Measurements from ENCODE around the gene ACTR3. TPM values are rescaled to one million over a fixed set of nuclear protein-coding genes. Genes with fewer than 3 reads are reported as not detected.
"Not testable (repeated sequence)": the region's sequence is repeated elsewhere in the genome, so short reads cannot be mapped to it uniquely, and the experiment has no call there.

Gene ACTR3
- total RNA-seq, 1 experiment from 2014 or later = 177 TPM

DNA sequence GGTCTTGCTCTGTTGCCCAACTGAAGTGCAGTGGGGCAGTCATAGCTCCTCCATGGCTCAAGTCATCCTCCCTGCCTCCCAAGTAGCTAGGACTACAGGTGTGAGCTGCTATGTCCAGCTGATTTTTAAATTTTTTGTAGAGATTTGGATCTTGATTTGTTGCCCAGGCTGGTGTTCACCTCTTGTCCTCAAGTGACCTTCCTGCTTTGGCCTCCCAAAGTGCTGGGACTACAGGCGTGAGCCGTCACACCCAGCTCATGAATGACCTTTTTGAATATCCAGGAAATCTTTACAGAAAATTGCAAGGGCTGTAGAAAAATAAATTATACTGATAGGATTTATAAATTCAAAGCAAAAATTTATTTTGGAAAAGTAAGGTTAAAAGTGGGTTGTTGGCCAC is 17.4 kb downstream of the ACTR3 start:
- DNase-seq = no peak
- peaks cover 13% of the 10 kb centered on the region for H3K4me1 ChIP-seq
- no peaks in the 10 kb centered on the region for H3K9me3 ChIP-seq (replicated peaks)
- H3K36me3 ChIP-seq = peaks cover 3% of the 10 kb centered on the region; the same call in 1 of the 2 replicates
- no peaks in the 10 kb centered on the region for H3K27me3 ChIP-seq
- H3K4me3 ChIP-seq = no peak overlapping the region
- H3K27ac ChIP-seq = no peak overlapping the region

DNA sequence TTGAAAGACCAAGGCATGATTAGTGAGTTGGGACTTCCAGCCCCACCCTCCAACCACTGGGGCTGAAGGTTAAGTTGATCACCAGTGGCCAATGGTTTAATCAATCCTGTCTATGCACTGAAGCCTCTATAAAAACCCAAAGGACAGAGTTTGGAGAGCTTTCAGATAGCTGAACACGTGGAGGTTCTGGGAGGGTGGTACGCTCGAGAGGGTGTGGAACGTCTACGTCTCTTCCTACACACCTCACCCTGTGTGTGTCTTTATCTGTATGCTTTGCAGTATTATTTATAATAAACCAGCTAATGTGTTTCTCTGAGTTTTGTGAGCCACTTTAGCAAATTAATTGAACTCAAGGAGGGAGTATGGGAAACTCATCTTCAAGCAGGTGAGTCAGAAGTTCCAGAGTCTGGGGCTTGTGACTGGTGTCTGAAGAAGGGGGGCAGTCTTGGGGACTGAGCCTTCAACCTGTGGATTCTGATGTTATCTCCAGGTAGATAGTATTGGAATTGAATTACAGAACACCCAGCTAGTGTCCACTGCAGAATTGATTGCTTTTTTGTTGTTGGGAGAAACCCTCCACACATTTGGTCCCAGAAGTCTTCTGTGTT is 20.3 kb downstream of the ACTR3 start:
- H3K36me3 ChIP-seq = peaks cover 25% of the 10 kb centered on the region
- H3K27ac ChIP-seq = peak overlapping the region; percentile 22; the same call in 1 of the 2 replicates
- no peaks in the 10 kb centered on the region for H3K27me3 ChIP-seq
- no peaks in the 10 kb centered on the region for H3K9me3 ChIP-seq (replicated peaks)
- DNase-seq = no peak
- H3K4me1 ChIP-seq = peaks cover 13% of the 10 kb centered on the region
- no peak overlapping the region for H3K4me3 ChIP-seq

DNA sequence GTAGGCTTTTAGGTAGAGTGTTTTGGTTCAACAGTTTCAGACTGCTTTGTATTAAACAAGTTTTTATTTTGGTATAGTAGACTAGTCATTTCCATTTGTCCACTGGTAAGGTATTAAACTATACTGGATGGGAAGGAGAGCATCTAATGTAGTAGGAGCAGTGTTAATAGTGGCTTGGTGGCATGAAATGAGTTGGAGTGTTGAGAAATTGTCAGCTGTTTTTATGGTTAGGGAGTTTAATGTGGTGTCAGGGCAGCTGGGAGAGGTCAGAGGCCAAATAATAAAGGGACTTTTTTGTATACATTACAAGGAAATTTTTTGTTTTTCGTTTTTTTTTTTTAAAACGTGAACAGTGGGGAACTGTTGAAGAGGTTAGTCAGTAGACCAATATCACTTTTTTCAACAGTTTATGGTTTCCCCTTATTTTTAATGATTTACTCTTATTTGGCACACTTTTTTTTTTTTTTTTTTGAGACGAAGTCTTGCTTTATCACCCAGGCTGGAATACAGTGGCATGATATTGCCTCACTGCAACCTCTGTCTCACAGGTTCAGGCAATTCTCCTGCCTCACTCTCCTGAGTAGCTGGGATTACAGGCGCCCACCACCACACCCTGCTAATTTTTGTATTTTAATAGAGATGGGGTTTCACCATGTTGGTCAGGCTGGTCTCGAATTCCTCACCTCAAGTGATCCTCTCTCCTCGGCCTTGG is 21.2 kb downstream of the ACTR3 start:
- DNase-seq = peak; percentile 9 to 65
- peak overlapping the region; percentile 22 for H3K27ac ChIP-seq
- H3K27me3 ChIP-seq = no peaks in the 10 kb centered on the region
- H3K9me3 ChIP-seq (replicated peaks) = no peaks in the 10 kb centered on the region
- no peak overlapping the region for H3K4me3 ChIP-seq
- peaks cover 31% of the 10 kb centered on the region for H3K36me3 ChIP-seq
- H3K4me1 ChIP-seq = peaks cover 13% of the 10 kb centered on the region

DNA sequence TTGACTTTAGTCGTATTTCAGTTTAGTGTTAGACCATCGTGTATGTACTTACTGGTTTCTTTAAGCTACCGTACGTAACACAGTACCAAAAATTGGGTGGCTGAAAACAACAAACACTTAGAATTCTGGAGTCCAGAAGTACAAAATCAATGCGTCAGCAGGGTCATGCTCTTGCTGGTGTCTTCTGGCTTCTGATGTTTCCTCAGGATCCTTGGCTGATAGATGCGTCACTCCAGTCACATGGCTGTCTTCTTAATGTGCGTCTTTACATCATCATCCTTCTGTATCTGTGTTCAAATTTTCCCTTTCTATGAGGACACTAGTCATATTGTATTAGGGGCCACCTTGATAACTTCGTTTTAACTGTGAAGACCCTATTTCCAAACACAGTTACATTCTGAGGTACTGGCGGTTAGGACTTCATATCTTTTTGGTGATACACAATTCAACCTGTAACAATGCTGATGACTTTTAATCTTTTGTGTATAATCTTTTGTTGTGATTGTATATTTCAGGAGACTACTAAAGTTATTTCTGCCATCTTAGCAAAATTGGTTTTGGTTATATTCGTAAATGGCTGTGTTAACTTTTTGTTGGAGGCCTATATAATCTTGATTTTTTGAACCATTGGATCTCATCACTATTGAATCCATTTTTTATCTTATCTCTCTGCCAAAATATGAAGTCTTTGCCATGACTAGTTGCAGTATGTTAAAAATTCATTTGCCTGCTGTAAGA is 25.4 kb downstream of the ACTR3 start:
- no peaks in the 10 kb centered on the region for H3K9me3 ChIP-seq (replicated peaks)
- H3K4me1 ChIP-seq = peaks cover 13% of the 10 kb centered on the region
- H3K27ac ChIP-seq = no peak overlapping the region
- no peak overlapping the region for H3K4me3 ChIP-seq
- H3K36me3 ChIP-seq = peaks cover 69% of the 10 kb centered on the region
- H3K27me3 ChIP-seq = no peaks in the 10 kb centered on the region
- no peak for DNase-seq

DNA sequence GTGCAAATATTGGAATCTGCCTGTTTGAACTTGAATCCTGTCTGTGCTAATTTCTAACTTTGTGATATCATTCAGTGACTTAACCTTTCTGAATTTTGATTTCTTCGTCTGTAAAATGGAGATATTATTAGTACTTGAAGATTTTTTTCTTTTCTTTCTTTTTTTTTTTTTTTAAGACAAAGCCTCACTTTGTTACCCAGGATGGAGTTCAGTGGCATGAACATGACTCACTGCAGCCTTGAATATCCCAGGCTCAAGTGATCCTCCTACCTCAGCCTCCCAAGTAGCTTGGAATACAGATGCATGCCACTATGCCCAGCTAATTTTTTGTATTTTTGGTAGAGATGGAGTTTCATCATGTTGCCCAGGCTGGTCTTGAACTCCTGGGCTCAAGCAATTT is 28.3 kb downstream of the ACTR3 start:
- H3K27ac ChIP-seq = no peak overlapping the region
- peaks cover 70% of the 10 kb centered on the region for H3K36me3 ChIP-seq
- no peaks in the 10 kb centered on the region for H3K27me3 ChIP-seq
- DNase-seq = no peak
- H3K4me1 ChIP-seq = no peaks in the 10 kb centered on the region
- no peak overlapping the region for H3K4me3 ChIP-seq
- H3K9me3 ChIP-seq (replicated peaks) = no peaks in the 10 kb centered on the region

DNA sequence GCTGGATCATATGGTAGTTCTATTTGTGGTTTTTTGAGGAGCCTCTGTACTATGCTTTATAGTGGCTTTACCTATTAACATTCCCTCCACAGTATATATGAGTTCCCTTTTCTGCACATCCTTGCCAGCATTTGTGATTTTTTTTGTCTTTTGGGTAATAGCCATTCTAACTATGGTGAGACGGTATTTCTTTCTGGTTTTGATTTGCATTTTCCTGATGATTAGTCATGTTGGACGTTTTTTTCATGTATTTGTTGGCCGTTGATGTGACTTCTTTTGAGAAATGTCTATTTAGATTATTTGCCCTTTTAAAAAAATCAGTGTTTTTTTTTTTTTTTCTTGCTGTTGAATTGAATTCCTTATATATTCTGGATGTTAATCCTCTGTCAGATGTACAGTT is 31.1 kb downstream of the ACTR3 start:
- Histone ChIP-seq H3K27me3 (no peaks in the 10 kb centered on the region), H3K36me3 (peaks cover 51% of the 10 kb centered on the region), H3K4me1 (no peaks in the 10 kb centered on the region), H3K9me3 (replicated peaks) (no peaks in the 10 kb centered on the region), H3K4me3 (no peak overlapping the region), H3K27ac (no peak overlapping the region)
- no peak for DNase-seq

DNA sequence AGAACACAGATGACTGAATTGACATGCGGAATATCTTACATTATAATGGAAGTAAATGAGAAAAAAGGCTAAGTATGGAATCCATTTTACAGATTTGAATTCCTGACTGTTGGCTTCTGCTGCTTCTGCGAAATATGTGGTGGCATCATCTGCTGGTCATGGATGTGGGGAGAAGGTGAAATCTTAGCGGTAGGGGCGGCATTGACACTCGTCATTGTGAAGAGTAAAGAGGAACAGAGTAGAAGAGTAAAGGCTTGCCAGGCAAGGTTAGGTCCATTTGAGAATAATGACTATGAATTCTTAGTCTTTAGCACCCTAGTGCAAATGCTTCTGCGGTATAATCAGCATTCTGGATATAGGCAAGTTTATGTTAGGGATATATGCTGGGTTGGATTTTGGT is 32.4 kb downstream of the ACTR3 start:
- Histone ChIP-seq H3K36me3 (peaks cover 47% of the 10 kb centered on the region), H3K9me3 (replicated peaks) (no peaks in the 10 kb centered on the region)

DNA sequence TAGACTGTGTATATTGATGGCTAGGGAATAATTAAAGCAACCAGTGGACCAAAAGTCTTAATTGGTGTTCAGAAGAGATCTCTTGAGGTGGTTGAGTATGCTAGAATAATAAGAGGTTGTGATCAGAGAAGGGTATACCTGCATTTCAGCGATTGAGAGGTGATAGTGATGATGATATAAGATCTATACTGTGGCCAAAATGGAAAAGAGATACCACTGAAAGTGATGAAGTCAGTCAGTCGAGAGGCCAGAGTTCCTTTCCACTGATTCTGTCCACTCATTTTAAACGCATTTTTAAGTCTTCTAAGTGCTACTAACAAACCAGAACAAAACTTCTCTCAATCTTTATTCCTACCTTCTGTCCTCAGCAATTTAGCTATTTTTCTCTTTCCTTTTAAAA is 32.9 kb downstream of the ACTR3 start:
- no peak overlapping the region for H3K27ac ChIP-seq
- no peaks in the 10 kb centered on the region for H3K9me3 ChIP-seq (replicated peaks)
- H3K4me3 ChIP-seq = no peak overlapping the region
- no peak for DNase-seq
- no peaks in the 10 kb centered on the region for H3K4me1 ChIP-seq
- H3K27me3 ChIP-seq = no peaks in the 10 kb centered on the region
- H3K36me3 ChIP-seq = peaks cover 45% of the 10 kb centered on the region

More for the DNA sequence above, 32.4 kb downstream of the ACTR3 start:
- Histone ChIP-seq H3K4me1 (no peaks in the 10 kb centered on the region), H3K4me3 (no peak overlapping the region), H3K27me3 (no peaks in the 10 kb centered on the region), H3K27ac (no peak overlapping the region)
- no peak for DNase-seq

GRCh38 chr2:113925884-113926283 is 36.0 kb downstream of the ACTR3 start:
- Histone ChIP-seq H3K27ac (no peak overlapping the region), H3K4me1 (no peaks in the 10 kb centered on the region), H3K4me3 (no peak overlapping the region), H3K9me3 (replicated peaks) (no peaks in the 10 kb centered on the region), H3K36me3 (peaks cover 21% of the 10 kb centered on the region), H3K27me3 (no peaks in the 10 kb centered on the region)
- DNase-seq = no peak

- Histone ChIP-seq H3K4me1 (no peaks in the 10 kb centered on the region), H3K36me3 (peaks cover 22% of the 10 kb centered on the region), H3K27ac (no peak overlapping the region), H3K27me3 (no peaks in the 10 kb centered on the region), H3K9me3 (replicated peaks) (no peaks in the 10 kb centered on the region), H3K4me3 (no peak overlapping the region)
- DNase-seq = no peak
Observed at GRCh38 chr2:113926314-113926713, 36.4 kb downstream of the ACTR3 start.

DNA sequence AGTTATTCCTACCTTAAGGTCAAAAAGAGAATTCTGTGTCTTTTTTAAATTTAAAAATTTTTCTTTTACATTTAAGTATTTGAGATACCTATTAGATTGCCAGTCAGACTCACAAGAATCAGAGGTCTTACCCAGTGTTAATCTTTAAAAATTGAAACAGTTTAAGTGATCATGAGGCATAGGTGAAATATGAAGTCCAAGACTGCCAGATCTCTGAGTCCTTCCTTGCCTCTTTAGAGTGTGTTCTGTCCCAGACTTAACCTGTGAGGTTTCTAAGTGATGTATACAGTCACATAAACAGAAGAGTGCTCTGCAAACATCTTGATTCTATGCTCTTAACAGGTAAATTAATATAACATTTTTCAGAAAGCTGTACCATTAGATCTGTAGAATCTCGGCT is 40.6 kb downstream of the ACTR3 start:
- Histone ChIP-seq H3K27ac (no peak overlapping the region), H3K36me3 (peaks cover 44% of the 10 kb centered on the region), H3K9me3 (replicated peaks) (no peaks in the 10 kb centered on the region), H3K27me3 (no peaks in the 10 kb centered on the region), H3K4me1 (no peaks in the 10 kb centered on the region), H3K4me3 (no peak overlapping the region)
- no peak for DNase-seq

GRCh38 chr2:113937501-113937900 is 47.6 kb downstream of the ACTR3 start:
- Histone ChIP-seq H3K4me1 (no peaks in the 10 kb centered on the region), H3K9me3 (replicated peaks) (peaks cover 10% of the 10 kb centered on the region; the same call in 1 of the 2 replicates), H3K27me3 (no peaks in the 10 kb centered on the region), H3K36me3 (peaks cover 79% of the 10 kb centered on the region), H3K27ac (no peak overlapping the region), H3K4me3 (no peak overlapping the region)
- no peak for DNase-seq

DNA sequence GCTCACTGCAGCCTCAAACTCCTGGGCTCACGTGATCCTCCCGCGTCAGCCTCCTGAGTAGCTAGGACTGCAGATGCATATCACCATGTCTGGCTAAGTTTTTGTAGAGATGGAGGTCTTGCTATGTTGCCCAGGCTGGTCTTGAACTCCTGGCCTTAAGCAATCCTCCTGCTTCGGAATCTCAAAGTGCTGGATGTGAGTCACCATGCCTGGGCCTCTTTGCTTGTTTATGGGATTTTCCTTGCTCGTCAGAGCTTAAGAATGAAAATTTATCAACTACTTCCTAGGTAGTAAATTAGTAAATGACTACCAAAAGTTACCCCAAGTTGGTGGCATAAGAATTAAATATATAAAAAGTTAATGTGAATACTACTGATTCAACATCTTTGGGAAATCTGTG is 51.0 kb downstream of the ACTR3 start:
- H3K36me3 ChIP-seq = peaks cover 74% of the 10 kb centered on the region
- no peak for DNase-seq

GRCh38 chr2:113945784-113946183 is 55.9 kb downstream of the ACTR3 start:
- H3K4me1 ChIP-seq; DNase-seq; H3K4me3 ChIP-seq; H3K27me3 ChIP-seq; H3K9me3 ChIP-seq (replicated peaks); H3K27ac ChIP-seq: not testable (repeated sequence)
- H3K36me3 ChIP-seq = peaks cover 70% of the 10 kb centered on the region

More for the DNA sequence above, 51.0 kb downstream of the ACTR3 start:
- Histone ChIP-seq H3K4me1 (no peaks in the 10 kb centered on the region), H3K9me3 (replicated peaks) (peaks cover 12% of the 10 kb centered on the region; the same call in 1 of the 2 replicates), H3K4me3 (no peak overlapping the region), H3K27ac (no peak overlapping the region), H3K27me3 (no peaks in the 10 kb centered on the region)

- H3K27ac ChIP-seq; H3K4me3 ChIP-seq; H3K4me1 ChIP-seq; H3K9me3 ChIP-seq (replicated peaks); DNase-seq; H3K27me3 ChIP-seq: not testable (repeated sequence)
- peaks cover 74% of the 10 kb centered on the region for H3K36me3 ChIP-seq
Observed at GRCh38 chr2:113950906-113951305, 61.0 kb downstream of the ACTR3 start.

All from SJCRH30 (cell line).